SK-N-SH (cell line): ENCODE measurements around the gene RBM33. TPM values are rescaled to one million over a fixed set of nuclear protein-coding genes. Genes with fewer than 3 reads are reported as not detected.

Experiments used
- CTCF ChIA-PET: fragments of 300-600, 350-600 bp; formaldehyde crosslinking; extraction: SDS; loops from one replicate; lab custom pipeline; 2021; lab: Yijun Ruan, JAX
- POLR2A ChIA-PET: fragments of 350-600 bp; sonication (Branson Sonifier 250); formaldehyde crosslinking; extraction: SDS; loops from one replicate; lab custom pipeline; 2020; ENCODE audit warnings: antibody characterized with exemption, inconsistent platforms; lab: Yijun Ruan, JAX
- DNase-seq: peaks from one replicate; pipeline ENCODE4 v3.0.0; 2012
- H2AFZ ChIP-seq: fragments of 200-600 bp; sonication (generic); 2 replicates; pipeline ENCODE4 v1.8.1; 2016; ENCODE audit warnings: antibody characterized with exemption, mild to moderate bottlenecking, low read depth
- H3F3A ChIP-seq: fragments of 200-600 bp; sonication (generic); replicated peaks from 2 replicates; pipeline ENCODE3; 2016; ENCODE audit warnings: antibody characterized with exemption, mild to moderate bottlenecking; ENCODE audit not compliant: insufficient read depth
- H3K27ac ChIP-seq, 2 experiments: fragments of 200-500 bp in 1 of 2; fragments of 200-600 bp in 1 of 2; sonication (Bioruptor generic) in 1 of 2; sonication (generic), shearing (Covaris generic) in 1 of 2; 2 replicates each; pipeline versions ENCODE4 v1.5.1 to v1.6.1; 2014 to 2016; ENCODE audit warnings: low read depth in 2 of 2, inconsistent platforms in 1 of 2, low read length in 1 of 2, mild to moderate bottlenecking in 1 of 2, mixed read lengths in 1 of 2
- H3K27me3 ChIP-seq: fragments of 200-600 bp; sonication (generic), shearing (Covaris generic); 2 replicates; pipeline ENCODE4 v1.6.1; 2016; ENCODE audit warnings: mixed run types; ENCODE audit not compliant: insufficient read depth
- H3K36me3 ChIP-seq, 2 experiments: fragments of 200-500 bp in 1 of 2; fragments of 200-600 bp in 1 of 2; sonication (Bioruptor generic) in 1 of 2; sonication (generic) in 1 of 2; replicated peaks in 1 of 2; 2 replicates each; pipeline versions ENCODE3 to v1.5.1; 2014 to 2016; ENCODE audit warnings: low read length in 1 of 2, mild to moderate bottlenecking in 1 of 2; ENCODE audit not compliant: insufficient read depth in 2 of 2, control insufficient read depth in 1 of 2
- H3K4me1 ChIP-seq, 2 experiments: fragments of 200-500 bp in 1 of 2; fragments of 200-600 bp in 1 of 2; sonication (Bioruptor generic) in 1 of 2; sonication (generic), shearing (Covaris generic) in 1 of 2; 2 replicates each; pipeline versions ENCODE4 v1.5.1 to v1.6.1; 2014 to 2016; ENCODE audit warnings: low read depth in 1 of 2, low read length in 1 of 2, mixed run types in 1 of 2; ENCODE audit not compliant: insufficient read depth in 2 of 2, control insufficient read depth in 1 of 2
- H3K4me2 ChIP-seq: fragments of 200-600 bp; sonication (generic), shearing (Covaris generic); 2 replicates; pipeline ENCODE4 v1.6.1; 2017; ENCODE audit warnings: mixed run types
- H3K4me3 ChIP-seq, 2 experiments: fragments of 200-500 bp in 1 of 2; fragments of 200-600 bp in 1 of 2; sonication (Bioruptor generic) in 1 of 2; sonication (generic), shearing (Covaris generic) in 1 of 2; 2 replicates each; pipeline versions ENCODE4 v1.5.1 to v1.8.1; 2014 to 2016; ENCODE audit warnings: low read depth in 2 of 2, inconsistent platforms in 1 of 2, low read length in 1 of 2, mild to moderate bottlenecking in 1 of 2, mixed read lengths in 1 of 2, moderate library complexity in 1 of 2
- H3K79me2 ChIP-seq: fragments of 200-600 bp; sonication (generic); 2 replicates; pipeline ENCODE4 v1.8.1; 2017; ENCODE audit warnings: mild to moderate bottlenecking; ENCODE audit not compliant: insufficient read depth
- H3K9ac ChIP-seq: fragments of 200-600 bp; sonication (generic); 2 replicates; pipeline ENCODE4 v1.6.1; 2017; ENCODE audit warnings: mixed run types
- H3K9me2 ChIP-seq: fragments of 200-600 bp; sonication (generic); 2 replicates; pipeline ENCODE4 v1.6.1; 2017; ENCODE audit warnings: mixed run types
- H3K9me3 ChIP-seq: fragments of 200-600 bp; sonication (generic); 2 replicates; pipeline ENCODE4 v1.6.1; 2017; ENCODE audit warnings: mixed run types, mild to moderate bottlenecking, moderate library complexity
- H4K20me1 ChIP-seq: fragments of 200-600 bp; sonication (generic); 2 replicates; pipeline ENCODE4 v1.6.1; 2017; ENCODE audit warnings: mild to moderate bottlenecking, mixed run types; ENCODE audit not compliant: insufficient read depth
- CTCF ChIP-seq: fragments of 200-600 bp; sonication (generic); IDR thresholded peaks from 2 replicates; pipeline ENCODE4 v1.6.1; 2017; ENCODE audit warnings: antibody characterized with exemption, mild to moderate bottlenecking, moderate library complexity
- EP300 ChIP-seq, 2 experiments: IDR thresholded peaks; 2 replicates each; pipeline versions ENCODE4 v1.4.0 to v1.6.1; 2012; ENCODE audit warnings: borderline replicate concordance in 1 of 2, low read depth in 1 of 2, low read length in 1 of 2
- EZH2phosphoT487 ChIP-seq: fragments of 200-600 bp; sonication (generic); IDR thresholded peaks from 2 replicates; pipeline ENCODE4 v1.6.1; 2017; ENCODE audit warnings: low read depth, mixed run types, mild to moderate bottlenecking, antibody characterized with exemption, moderate library complexity, borderline replicate concordance
- FOSL2 ChIP-seq: IDR thresholded peaks from 2 replicates; pipeline ENCODE4 v1.4.0; 2012; ENCODE audit warnings: low read depth, mild to moderate bottlenecking, moderate library complexity, borderline replicate concordance
- FOXM1 ChIP-seq: IDR thresholded peaks from 2 replicates; pipeline ENCODE4 v1.4.0; 2012; ENCODE audit warnings: low read depth, mild to moderate bottlenecking
- GATA2 ChIP-seq: sonication (generic); formaldehyde crosslinking; IDR thresholded peaks from 2 replicates; pipeline ENCODE4 v1.5.0; 2020; ENCODE audit warnings: mild to moderate bottlenecking, missing genetic modification reagents
- JUND ChIP-seq: IDR thresholded peaks from 2 replicates; pipeline ENCODE4 v1.4.0; 2012
- MAX ChIP-seq: IDR thresholded peaks from 2 replicates; pipeline ENCODE4 v1.4.0; 2012; ENCODE audit warnings: low read depth
- MEF2A ChIP-seq: IDR thresholded peaks from 2 replicates; pipeline ENCODE4 v1.4.0; 2012; ENCODE audit warnings: low read depth, borderline replicate concordance
- MXI1 ChIP-seq: IDR thresholded peaks from 2 replicates; pipeline ENCODE4 v1.6.1; 2012; ENCODE audit warnings: mild to moderate bottlenecking, low read depth, low read length, improper control_type of control experiment
- NRF1 ChIP-seq: IDR thresholded peaks from 2 replicates; pipeline ENCODE4 v1.6.1; 2012; ENCODE audit warnings: low read depth, mild to moderate bottlenecking, low read length
- REST ChIP-seq: IDR thresholded peaks from 2 replicates; pipeline ENCODE4 v1.6.1; 2012; ENCODE audit warnings: mild to moderate bottlenecking, low read depth, low read length, moderate library complexity
- SIN3A ChIP-seq: IDR thresholded peaks from 2 replicates; pipeline ENCODE4 v1.6.1; 2012; ENCODE audit warnings: low read depth, mild to moderate bottlenecking, low read length, moderate library complexity, borderline replicate concordance
- SMC3 ChIP-seq: IDR thresholded peaks from 2 replicates; pipeline ENCODE4 v1.6.1; 2012; ENCODE audit warnings: low read depth, low read length, improper control_type of control experiment
- USF1 ChIP-seq: IDR thresholded peaks from 2 replicates; pipeline ENCODE4 v1.4.0; 2012; ENCODE audit warnings: low read depth, borderline replicate concordance
- ZBTB33 ChIP-seq: IDR thresholded peaks from 2 replicates; pipeline ENCODE4 v1.4.0; 2012; ENCODE audit warnings: low read depth, borderline replicate concordance
- WGBS: methylation state at CpG from one replicate; pipeline ENCODE4 v1.1.6; 2017; ENCODE audit warnings: low lambda C conversion rate; 5-methylcytosine and 5-hydroxymethylcytosine counted together
- polyA plus RNA-seq, 3 experiments: library from polyadenylated mRNA; depleted of rRNA; stranded (reverse); fragments of >200 nt; gene quantifications; 2 replicates each; pipeline ENCODE4 v1.2.3, GENCODE V29; 2012

Gene RBM33
- polyA plus RNA-seq, 1 of the 3 experiments (the other 2 are of a cell fraction) = 13.8 TPM

GRCh38 chr7:155769701-155770100, 125.2 kb downstream of the RBM33 start:
- no peaks in the 10 kb centered on the region for H3K27me3 ChIP-seq
- H4K20me1 ChIP-seq = peaks cover 20% of the 10 kb centered on the region
- no peak overlapping the region for H2AFZ ChIP-seq
- ChIA-PET POLR2A (no interaction called here), CTCF (interaction anchor here (0.5 to 6.3 kb wide), 6 partner anchors 26 to 994 kb away, joined by 3 to 56 read pairs (median 4); no protein-coding TSS in a partner anchor)
- H3K4me3 ChIP-seq = no peak overlapping the region
- no peak overlapping the region for H3K4me2 ChIP-seq
- H3K79me2 ChIP-seq = no peaks in the 10 kb centered on the region; the same call in 1 of the 2 replicates
- H3K9ac ChIP-seq = no peak overlapping the region
- no peak for DNase-seq
- H3K9me3 ChIP-seq = no peaks in the 10 kb centered on the region
- WGBS = 94% methylated on average over 6 of the region's 6 CpGs
- TF ChIP-seq MXI1 (no peak), FOXM1 (no peak), JUND (no peak)
- TF ChIP-seq, all 33 proteins: peak for 0
- Histone ChIP-seq H3K27ac (no peak overlapping the region), H3K36me3 (peaks cover 39 to 86% of the 10 kb centered on the region in 2 experiments), H3K4me1 (peaks cover 0 to 8% of the 10 kb centered on the region in 2 experiments; a peak in 1 of 4 replicates), H3K9me2 (no peaks in the 10 kb centered on the region), H3F3A (peaks cover 9% of the 10 kb centered on the region)

- Histone ChIP-seq H3K4me1 (peaks cover 0 to 8% of the 10 kb centered on the region in 2 experiments; a peak in 1 of 4 replicates), H3K9me3 (no peaks in the 10 kb centered on the region), H3K27ac (no peak overlapping the region), H3K9me2 (no peaks in the 10 kb centered on the region), H3K4me2 (no peak overlapping the region), H3K27me3 (no peaks in the 10 kb centered on the region), H4K20me1 (peaks cover 20% of the 10 kb centered on the region), H3K4me3 (no peak overlapping the region), H3K36me3 (peaks cover 43 to 86% of the 10 kb centered on the region in 2 experiments)
- CTCF ChIA-PET = interaction anchor here (0.5 to 6.3 kb wide), 5 partner anchors 26 to 173 kb away, joined by 3 to 56 read pairs (median 4); no protein-coding TSS in a partner anchor
- no peak for DNase-seq
- POLR2A ChIA-PET = no interaction called here
- WGBS = 93% methylated on average over 6 of the region's 6 CpGs
- TF ChIP-seq REST (no peak), FOXM1 (no peak), MAX (no peak), EZH2phosphoT487 (no peak), MEF2A (no peak), NRF1 (no peak), EP300 (IDR thresholded peaks at IDR 0.05; ENCODE audit: borderline replicate concordance in 1 of 2, low read depth in 1 of 2, low read length in 1 of 2) (no peak), GATA2 (CRISPR knock-in tag) (no peak), SMC3 (no peak), CTCF (no peak), MXI1 (no peak), ZBTB33 (no peak), USF1 (no peak), JUND (no peak), SIN3A (no peak), FOSL2 (no peak)
- TF ChIP-seq, all 33 proteins: peak for 0
- Histone ChIP-seq H3K79me2 (no peaks in the 10 kb centered on the region; the same call in 1 of the 2 replicates), H3K9ac (no peak overlapping the region), H3F3A (peaks cover 9% of the 10 kb centered on the region), H2AFZ (no peak overlapping the region)
Observed at GRCh38 chr7:155770241-155770640, 125.8 kb downstream of the RBM33 start.
